PC-3 (cell line): ENCODE measurements around the gene ARHGAP42. TPM values are rescaled to one million over a fixed set of nuclear protein-coding genes. Genes with fewer than 3 reads are reported as not detected.

Experiments
- ATAC-seq: fragments of 200-7000 bp; cut with Tn5 transposase; 2 replicates; pipeline ENCODE4 v1.9.1; 2020; ENCODE audit warnings: mild to moderate bottlenecking, moderate library complexity
- BruUV-seq: library from RNA; stranded (reverse); fragments of 400-500 nt; replicated peaks from 2 replicates; lab custom pipeline; 2021; lab: Mats Ljungman, UMichigan
- CTCF ChIA-PET: fragments of 300-600 bp; sonication (Branson Sonifier 250); formaldehyde crosslinking; loops from one replicate; lab custom pipeline; 2022; ENCODE audit warnings: antibody characterized with exemption; lab: Charles Lee
- POLR2A ChIA-PET: fragments of 300-600 bp; sonication (Branson Sonifier 250); formaldehyde crosslinking; loops from one replicate; lab custom pipeline; 2022; ENCODE audit warnings: antibody characterized with exemption; ENCODE audit not compliant: unreplicated experiment; lab: Charles Lee
- DNase-seq: peaks from one replicate; pipeline ENCODE4 v3.0.0-alpha.2; 2015
- H2AFZ ChIP-seq: fragments of 300-600 bp; sonication (generic); 2 replicates; pipeline ENCODE4 v1.6.0; 2016; ENCODE audit warnings: antibody characterized with exemption, low read length
- H3F3A ChIP-seq: fragments of 300-600 bp; sonication (generic); one replicate; pipeline ENCODE4 v1.6.0; 2017; ENCODE audit warnings: antibody characterized with exemption, low read length, control low read depth, mild to moderate bottlenecking; ENCODE audit not compliant: unreplicated experiment
- H3K27ac ChIP-seq: fragments of 300-600 bp; sonication (generic); 2 replicates; pipeline ENCODE4 v1.5.1; 2016; ENCODE audit warnings: mild to moderate bottlenecking, low read length
- H3K27me3 ChIP-seq: fragments of 300-600 bp; sonication (generic); 2 replicates; pipeline ENCODE4 v1.6.1; 2016; ENCODE audit warnings: low read length, mixed read lengths
- H3K36me3 ChIP-seq: fragments of 300-600 bp; sonication (generic); 2 replicates; pipeline ENCODE4 v1.6.1; 2016; ENCODE audit warnings: low read depth, mixed run types, low read length, mixed read lengths
- H3K4me1 ChIP-seq: fragments of 300-600 bp; sonication (generic); 2 replicates; pipeline ENCODE4 v1.5.1; 2016; ENCODE audit warnings: low read length; ENCODE audit not compliant: insufficient read depth
- H3K4me2 ChIP-seq: fragments of 300-600 bp; sonication (generic); 2 replicates; pipeline ENCODE4 v1.6.0; 2016; ENCODE audit warnings: low read length
- H3K4me3 ChIP-seq: fragments of 300-600 bp; sonication (generic); 2 replicates; pipeline ENCODE4 v1.5.1; 2016; ENCODE audit warnings: mild to moderate bottlenecking, low read length, mixed read lengths
- H3K79me2 ChIP-seq: fragments of 300-600 bp; sonication (generic); 2 replicates; pipeline ENCODE4 v1.6.1; 2017; ENCODE audit warnings: low read length, mixed read lengths
- H3K9ac ChIP-seq: fragments of 300-600 bp; sonication (generic); 2 replicates; pipeline ENCODE4 v1.6.0; 2016; ENCODE audit warnings: mild to moderate bottlenecking, low read length
- H3K9me2 ChIP-seq: fragments of 300-600 bp; sonication (generic); replicated peaks from 2 replicates; pipeline ENCODE4 v1.6.1; 2016; ENCODE audit warnings: mixed run types, low read length, mixed read lengths
- H3K9me3 ChIP-seq: fragments of 300-600 bp; sonication (generic); 2 replicates; pipeline ENCODE4 v1.6.1; 2016; ENCODE audit warnings: low read length, mixed read lengths
- H4K20me1 ChIP-seq: fragments of 300-600 bp; sonication (generic); 2 replicates; pipeline ENCODE4 v1.6.1; 2016; ENCODE audit warnings: low read length, mixed read lengths
- CTCF ChIP-seq: fragments of 300-600 bp; sonication (generic); conservative IDR thresholded peaks from 2 replicates; pipeline ENCODE4 v1.5.1; 2017; ENCODE audit warnings: antibody characterized with exemption, low read depth, mild to moderate bottlenecking, low read length
- EZH2 ChIP-seq: fragments of 300-600 bp; sonication (generic); IDR thresholded peaks from one replicate; pipeline ENCODE4 v1.6.1; 2017; ENCODE audit warnings: antibody characterized with exemption, mild to moderate bottlenecking, low read length; ENCODE audit not compliant: unreplicated experiment
- EZH2phosphoT487 ChIP-seq: fragments of 300-600 bp; sonication (generic); IDR thresholded peaks from 2 replicates; pipeline ENCODE4 v1.6.1; 2018; ENCODE audit warnings: mild to moderate bottlenecking, antibody characterized with exemption, low read length, borderline replicate concordance
- intact Hi-C: fragments of 100-400 bp; cut with micrococcal nuclease; formaldehyde crosslinking; loops from 2 replicates; pipeline ENCODE4 v1.9.0; 2023
- total RNA-seq: library from RNA; depleted of rRNA; stranded (reverse); fragments of >200 nt; gene quantifications from 2 replicates; pipeline ENCODE4 v1.2.3, GENCODE V29; 2014

Gene ARHGAP42
- total RNA-seq, 1 experiment from 2014 or later, result 12.1 TPM

GRCh38 chr11:100785148-100785983 is 98.3 kb downstream of the ARHGAP42 start:
- TF ChIP-seq EZH2, result no peak
- TF ChIP-seq EZH2phosphoT487, result no peak
- no peak for TF ChIP-seq CTCF
- Histone ChIP-seq H3K4me1 (peaks cover 15% of the 10 kb centered on the region), H3K9ac (no peak overlapping the region), H3F3A (no peaks in the 10 kb centered on the region), H3K36me3 (peaks cover 11% of the 10 kb centered on the region), H2AFZ (no peak overlapping the region), H3K27ac (no peak overlapping the region), H3K4me2 (no peak overlapping the region), H4K20me1 (no peaks in the 10 kb centered on the region), H3K79me2 (peaks cover 31% of the 10 kb centered on the region), H3K9me3 (0 out of 2 replicates have a peak, but pooled peaks cover 4% of the 10 kb centered on the region), H3K9me2 (no peaks in the 10 kb centered on the region), H3K4me3 (no peak overlapping the region), H3K27me3 (no peaks in the 10 kb centered on the region)
- no peak for DNase-seq
- POLR2A ChIA-PET, result no interaction called here
- no TSS peak for BruUV-seq
- intact Hi-C loops, result no loop called here
- CTCF ChIA-PET, result no interaction called here
- ATAC-seq, result no peak

- Histone ChIP-seq H3K9me3 (no peaks in the 10 kb centered on the region), H3K9me2 (no peaks in the 10 kb centered on the region), H3K4me3 (no peak overlapping the region), H3K9ac (no peak overlapping the region; the same call in 1 of the 2 replicates), H3K36me3 (no peaks in the 10 kb centered on the region), H3K4me1 (peaks cover 29% of the 10 kb centered on the region), H3K27me3 (no peaks in the 10 kb centered on the region), H3K27ac (peak overlapping the region; percentile 48; the same call in 1 of the 2 replicates), H3F3A (no peaks in the 10 kb centered on the region), H3K79me2 (peaks cover 30% of the 10 kb centered on the region), H3K4me2 (no peak overlapping the region), H4K20me1 (no peaks in the 10 kb centered on the region), H2AFZ (no peak overlapping the region)
- ChIA-PET POLR2A (no interaction called here), CTCF (no interaction called here)
- ATAC-seq (no peak), DNase-seq (no peak)
- intact Hi-C loops, result no loop called here
- TF ChIP-seq EZH2 (no peak), EZH2phosphoT487 (no peak), CTCF (no peak)
- no TSS peak for BruUV-seq
These were observed 101.6 kb downstream of the ARHGAP42 start for GRCh38 chr11:100788561-100789295.
